HepG2 (cell line): ENCODE data around the gene MYADML2. TPM values are rescaled to one million over a fixed set of nuclear protein-coding genes. Genes with fewer than 3 reads are reported as not detected.

Source experiments
- ATF7 ChIP-seq, 2 experiments: fragments of 450-650 bp in 1 of 2; sonication (generic) in 1 of 2; formaldehyde crosslinking in 1 of 2; IDR thresholded peaks; 2 replicates each; pipeline versions ENCODE4 v1.4.0 to v1.6.1; 2016 to 2020; ENCODE audit warnings: antibody characterized with exemption in 1 of 2, mild to moderate bottlenecking in 1 of 2, missing genetic modification reagents in 1 of 2
- CBX5 ChIP-seq: sonication (generic); formaldehyde crosslinking; IDR thresholded peaks from 2 replicates; pipeline ENCODE4 v1.4.0; 2020; ENCODE audit warnings: missing genetic modification reagents, borderline replicate concordance
- DDIT3 ChIP-seq: sonication (generic); formaldehyde crosslinking; IDR thresholded peaks from 2 replicates; pipeline ENCODE4 v1.4.0; 2020; ENCODE audit warnings: mild to moderate bottlenecking, missing genetic modification reagents
- DR1 ChIP-seq: sonication (generic); formaldehyde crosslinking; IDR thresholded peaks from 2 replicates; pipeline ENCODE4 v1.8.0; 2021; ENCODE audit warnings: mild to moderate bottlenecking, missing genetic modification reagents, inconsistent platforms
- FOXK1 ChIP-seq: sonication (generic); formaldehyde crosslinking; IDR thresholded peaks from 2 replicates; pipeline ENCODE4 v1.4.0; 2020; ENCODE audit warnings: low read depth, missing genetic modification reagents, borderline replicate concordance
- HNRNPK ChIP-seq: fragments of 200-400 bp; formaldehyde crosslinking; IDR thresholded peaks from 2 replicates; pipeline ENCODE4 v1.6.1; 2018; ENCODE audit warnings: low read length, low read depth, moderate library complexity, mild to moderate bottlenecking; ENCODE audit not compliant: poor library complexity, severe bottlenecking
- HNRNPL ChIP-seq: fragments of 200-400 bp; formaldehyde crosslinking; IDR thresholded peaks from 2 replicates; pipeline ENCODE4 v1.6.1; 2017; ENCODE audit warnings: mild to moderate bottlenecking, low read depth, low read length
- ISX ChIP-seq: sonication (generic); formaldehyde crosslinking; conservative IDR thresholded peaks from 2 replicates; pipeline ENCODE4 v1.5.0; 2020; ENCODE audit warnings: missing genetic modification reagents
- LCORL ChIP-seq, 2 experiments: fragments of 450-650 bp in 1 of 2; sonication (generic) in 1 of 2; formaldehyde crosslinking in 1 of 2; IDR thresholded peaks; 2 replicates each; pipeline versions ENCODE4 v1.5.0 to v1.6.1; 2017 to 2020; ENCODE audit warnings: antibody characterized with exemption in 1 of 2, missing genetic modification reagents in 1 of 2
- NAIF1 ChIP-seq: sonication (generic); formaldehyde crosslinking; IDR thresholded peaks from 2 replicates; pipeline ENCODE4 v1.5.0; 2020; ENCODE audit warnings: mild to moderate bottlenecking, missing genetic modification reagents, borderline replicate concordance
- THAP7 ChIP-seq: sonication (generic); formaldehyde crosslinking; IDR thresholded peaks from 2 replicates; pipeline ENCODE4 v1.8.1; 2023; ENCODE audit warnings: mild to moderate bottlenecking, missing genetic modification reagents
- THYN1 ChIP-seq: sonication (generic); formaldehyde crosslinking; IDR thresholded peaks from 2 replicates; pipeline ENCODE4 v1.8.1; 2023; ENCODE audit warnings: low read depth, mild to moderate bottlenecking, moderate library complexity, missing genetic modification reagents, borderline replicate concordance
- XRCC5 ChIP-seq: fragments of 200-400 bp; formaldehyde crosslinking; optimal IDR thresholded peaks from 2 replicates; pipeline ENCODE3; 2017; ENCODE audit warnings: mild to moderate bottlenecking, low read length
- ZMYM2 ChIP-seq: sonication (generic); formaldehyde crosslinking; IDR thresholded peaks from 2 replicates; pipeline ENCODE4 v1.8.0; 2022; ENCODE audit warnings: mild to moderate bottlenecking, missing genetic modification reagents
- ZNF160 ChIP-seq: sonication (generic); formaldehyde crosslinking; IDR thresholded peaks from 2 replicates; pipeline ENCODE4 v1.8.0; 2022; ENCODE audit warnings: mild to moderate bottlenecking, inconsistent platforms, missing genetic modification reagents
- ZNF232 ChIP-seq: sonication (generic); formaldehyde crosslinking; IDR thresholded peaks from 2 replicates; pipeline ENCODE4 v1.4.0; 2020; ENCODE audit warnings: missing genetic modification reagents, borderline replicate concordance
- ZNF296 ChIP-seq: sonication (generic); formaldehyde crosslinking; conservative IDR thresholded peaks from 2 replicates; pipeline ENCODE4 v1.5.0; 2020; ENCODE audit warnings: mild to moderate bottlenecking, missing genetic modification reagents
- ZNF326 ChIP-seq: sonication (generic); formaldehyde crosslinking; IDR thresholded peaks from 2 replicates; pipeline ENCODE4 v1.4.0; 2020; ENCODE audit warnings: missing genetic modification reagents, borderline replicate concordance
- ZNF446 ChIP-seq: sonication (generic); formaldehyde crosslinking; IDR thresholded peaks from 2 replicates; pipeline ENCODE4 v1.5.0; 2020; ENCODE audit warnings: mild to moderate bottlenecking, missing genetic modification reagents
- ZNF496 ChIP-seq: sonication (generic); formaldehyde crosslinking; IDR thresholded peaks from 2 replicates; pipeline ENCODE4 v1.8.1; 2023; ENCODE audit warnings: mild to moderate bottlenecking, moderate library complexity, missing genetic modification reagents; ENCODE audit not compliant: insufficient replicate concordance
- ZNF570 ChIP-seq: sonication (generic); formaldehyde crosslinking; IDR thresholded peaks from 2 replicates; pipeline ENCODE4 v1.4.0; 2020; ENCODE audit warnings: mild to moderate bottlenecking, missing genetic modification reagents, borderline replicate concordance
- ZNF589 ChIP-seq: sonication (generic); formaldehyde crosslinking; conservative IDR thresholded peaks from 2 replicates; pipeline ENCODE4 v1.8.0; 2022; ENCODE audit warnings: mild to moderate bottlenecking, moderate library complexity, missing genetic modification reagents
- ZNF709 ChIP-seq: sonication (generic); formaldehyde crosslinking; IDR thresholded peaks from 2 replicates; pipeline ENCODE4 v1.5.0; 2020; ENCODE audit warnings: mild to moderate bottlenecking, missing genetic modification reagents
- ZSCAN12 ChIP-seq: sonication (generic); formaldehyde crosslinking; IDR thresholded peaks from 2 replicates; pipeline ENCODE4 v1.9.0; 2021; ENCODE audit warnings: mild to moderate bottlenecking, missing genetic modification reagents
- polyA plus RNA-seq, 8 experiments: library from polyadenylated mRNA; depleted of rRNA in 3 of 8; stranded (reverse) in 7 of 8; unstranded in 1 of 8; fragments of >200 nt; fragmentation: Illumina TruSeq in 4 of 8; extraction: Trizol in 4 of 8; gene quantifications; 2 replicates each; pipeline versions ENCODE4 v1.2.1 to v1.2.3, GENCODE V29; 2011 to 2016; ENCODE audit warnings: low read depth in 4 of 8, missing spikeins in 1 of 8, mixed read lengths in 1 of 8; ENCODE audit not compliant: insufficient read depth in 1 of 8
- total RNA-seq, 5 experiments: library from RNA; depleted of rRNA; stranded (reverse); fragments of >200 nt; fragmentation: Illumina TruSeq; extraction: Trizol; gene quantifications; 2 replicates each; pipeline ENCODE4 v1.2.3, GENCODE V29; 2016; ENCODE audit warnings: low read depth in 1 of 5
- TF ChIP-seq, protein P1 (sequence below): IDR thresholded peaks from 2 replicates; pipeline ENCODE4 v1.6.1; 2016; ENCODE audit warnings: mild to moderate bottlenecking, missing biosample characterization, missing genetic modification reagents
- TF ChIP-seq, protein P2 (sequence below): IDR thresholded peaks from 2 replicates; pipeline ENCODE4 v1.6.1; 2012; ENCODE audit warnings: inconsistent platforms
- TF ChIP-seq, protein P3 (sequence below): sonication (generic); formaldehyde crosslinking; IDR thresholded peaks from 2 replicates; pipeline ENCODE4 v1.5.0; 2020; ENCODE audit warnings: missing genetic modification reagents

Gene MYADML2
- total and polyA plus RNA-seq, 2 of the 13 experiments (the other 11 are each of a cell fraction or from before 2014, with no cell fraction given), result not detected

GRCh38 chr17:81924557-81925532 lies 22.2 kb downstream of the MYADML2 start (continued):
- TF ChIP-seq THYN1 (no peak), ZNF296 (CRISPR knock-in tag) (no peak), ZNF232 (CRISPR knock-in tag) (no peak), ZMYM2 (CRISPR knock-in tag) (no peak), LCORL (IDR thresholded peaks at IDR 0.05) (no peak), LCORL (CRISPR knock-in tag; IDR thresholded peaks at IDR 0.05) (no peak), XRCC5 (peak; percentile 77), NAIF1 (CRISPR knock-in tag) (no peak), FOXK1 (CRISPR knock-in tag) (no peak), ZNF160 (CRISPR knock-in tag) (no peak), HNRNPL (no peak; the same call in 1 of the 2 replicates), ZNF709 (CRISPR knock-in tag) (no peak), ATF7 (IDR thresholded peaks at IDR 0.05) (no peak), ATF7 (CRISPR knock-in tag; IDR thresholded peaks at IDR 0.05) (peak; percentile 35; the same call in 1 of the 2 replicates), ZNF446 (CRISPR knock-in tag) (no peak), ZNF326 (CRISPR knock-in tag) (no peak), ZNF589 (CRISPR knock-in tag) (no peak), THAP7 (CRISPR knock-in tag) (no peak), ISX (no peak), ZNF570 (CRISPR knock-in tag) (no peak), DDIT3 (CRISPR knock-in tag) (no peak), ZSCAN12 (CRISPR knock-in tag) (no peak), DR1 (CRISPR knock-in tag) (no peak), ZNF496 (no peak), CBX5 (CRISPR knock-in tag) (no peak), HNRNPK (no peak)
- TF ChIP-seq, protein P1, sequence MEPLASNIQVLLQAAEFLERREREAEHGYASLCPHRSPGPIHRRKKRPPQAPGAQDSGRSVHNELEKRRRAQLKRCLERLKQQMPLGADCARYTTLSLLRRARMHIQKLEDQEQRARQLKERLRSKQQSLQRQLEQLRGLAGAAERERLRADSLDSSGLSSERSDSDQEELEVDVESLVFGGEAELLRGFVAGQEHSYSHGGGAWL, result no peak
- TF ChIP-seq, protein P2, sequence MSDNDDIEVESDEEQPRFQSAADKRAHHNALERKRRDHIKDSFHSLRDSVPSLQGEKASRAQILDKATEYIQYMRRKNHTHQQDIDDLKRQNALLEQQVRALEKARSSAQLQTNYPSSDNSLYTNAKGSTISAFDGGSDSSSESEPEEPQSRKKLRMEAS, result peak; percentile 48; the same call in 1 of the 2 replicates
- TF ChIP-seq, protein P3, sequence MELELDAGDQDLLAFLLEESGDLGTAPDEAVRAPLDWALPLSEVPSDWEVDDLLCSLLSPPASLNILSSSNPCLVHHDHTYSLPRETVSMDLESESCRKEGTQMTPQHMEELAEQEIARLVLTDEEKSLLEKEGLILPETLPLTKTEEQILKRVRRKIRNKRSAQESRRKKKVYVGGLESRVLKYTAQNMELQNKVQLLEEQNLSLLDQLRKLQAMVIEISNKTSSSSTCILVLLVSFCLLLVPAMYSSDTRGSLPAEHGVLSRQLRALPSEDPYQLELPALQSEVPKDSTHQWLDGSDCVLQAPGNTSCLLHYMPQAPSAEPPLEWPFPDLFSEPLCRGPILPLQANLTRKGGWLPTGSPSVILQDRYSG (CRISPR knock-in tag), result no peak
